OCI-LY3 (cell line): Measurements from ENCODE around the gene ACTG1.

Experiments
- CTCF ChIP-seq: fragments of 200-600, 300-600 bp; sonication (generic); IDR thresholded peaks from 2 replicates; pipeline ENCODE4 v1.5.1; 2014; ENCODE audit warnings: antibody characterized with exemption, low read length, low read depth
- EZH2phosphoT487 ChIP-seq: fragments of 200-600 bp; shearing (Covaris generic); IDR thresholded peaks from 2 replicates; pipeline ENCODE4 v1.6.1; 2018; ENCODE audit warnings: antibody characterized with exemption, mixed run types, low read depth

- TF ChIP-seq EZH2phosphoT487 (no peak), CTCF (no peak)
Observed at GRCh38 chr17:81532490-81533287, 20.1 kb upstream of the ACTG1 start.
